H9 (cell line): ENCODE results near the gene TRIO. TPM values are rescaled to one million over a fixed set of nuclear protein-coding genes. Genes with fewer than 3 reads are reported as not detected.

ENCODE experiments used
- DNase-seq: peaks from one replicate; pipeline ENCODE4 v3.0.0-alpha.2; 2017
- H2AFZ ChIP-seq: one replicate; pipeline ENCODE4 v1.6.1; 2013; ENCODE audit warnings: mild to moderate bottlenecking, low read length, control low read depth, moderate library complexity
- H2AK5ac ChIP-seq: 2 replicates; pipeline ENCODE4 v1.6.1; 2013; ENCODE audit warnings: low read length, control low read depth, mixed read lengths; ENCODE audit not compliant: insufficient read length
- H2BK120ac ChIP-seq: one replicate; pipeline ENCODE4 v1.6.1; 2013; ENCODE audit warnings: low read depth, mild to moderate bottlenecking, low read length, control low read depth, inconsistent platforms; ENCODE audit not compliant: poor library complexity, severe bottlenecking
- H2BK12ac ChIP-seq: 2 replicates; pipeline ENCODE4 v1.6.1; 2013; ENCODE audit warnings: low read length, control low read depth, mixed read lengths, low read depth; ENCODE audit not compliant: insufficient read length
- H2BK15ac ChIP-seq: 2 replicates; pipeline ENCODE4 v1.6.1; 2013; ENCODE audit warnings: low read depth, low read length, control low read depth
- H2BK20ac ChIP-seq: one replicate; pipeline ENCODE4 v1.6.1; 2013; ENCODE audit warnings: low read depth, mild to moderate bottlenecking, low read length, control low read depth, inconsistent platforms; ENCODE audit not compliant: poor library complexity, severe bottlenecking
- H2BK5ac ChIP-seq: 2 replicates; pipeline ENCODE4 v1.6.1; 2013; ENCODE audit warnings: low read length, control low read depth, mixed read lengths; ENCODE audit not compliant: insufficient read length
- H3K14ac ChIP-seq: 2 replicates; pipeline ENCODE4 v1.6.1; 2013; ENCODE audit warnings: low read length, control low read depth; ENCODE audit not compliant: insufficient read depth
- H3K18ac ChIP-seq: 2 replicates; pipeline ENCODE4 v1.6.1; 2013; ENCODE audit warnings: low read depth, mild to moderate bottlenecking, mixed read lengths, low read length, control low read depth; ENCODE audit not compliant: insufficient read length
- H3K23ac ChIP-seq: 2 replicates; pipeline ENCODE4 v1.6.1; 2013; ENCODE audit warnings: low read length, control low read depth, mixed read lengths, low read depth; ENCODE audit not compliant: insufficient read length
- H3K23me2 ChIP-seq: 2 replicates; pipeline ENCODE4 v1.6.1; 2013; ENCODE audit warnings: low read depth, mild to moderate bottlenecking, mixed read lengths, low read length, control low read depth; ENCODE audit not compliant: insufficient read length, poor library complexity, severe bottlenecking
- H3K27ac ChIP-seq: 2 replicates; pipeline ENCODE4 v1.5.1; 2013; ENCODE audit warnings: low read length, control low read depth, mixed read lengths, low read depth; ENCODE audit not compliant: insufficient read length
- H3K27me3 ChIP-seq: 2 replicates; pipeline ENCODE4 v1.6.1; 2013; ENCODE audit warnings: low read length, control low read depth, inconsistent platforms; ENCODE audit not compliant: insufficient read depth
- H3K4ac ChIP-seq: 2 replicates; pipeline ENCODE4 v1.6.1; 2013; ENCODE audit warnings: low read depth, mild to moderate bottlenecking, control low read depth, inconsistent platforms, low read length, moderate library complexity
- H3K4me1 ChIP-seq: 2 replicates; pipeline ENCODE4 v1.6.1; 2013; ENCODE audit warnings: low read length, control low read depth, inconsistent platforms; ENCODE audit not compliant: insufficient read depth
- H3K4me2 ChIP-seq: 2 replicates; pipeline ENCODE4 v1.6.1; 2013; ENCODE audit warnings: low read length, control low read depth, mixed read lengths; ENCODE audit not compliant: insufficient read length, insufficient read depth
- H3K56ac ChIP-seq: 2 replicates; pipeline ENCODE4 v1.6.1; 2013; ENCODE audit warnings: low read depth, mild to moderate bottlenecking, mixed read lengths, low read length, control low read depth; ENCODE audit not compliant: insufficient read length
- H3K79me1 ChIP-seq: 2 replicates; pipeline ENCODE4 v1.6.1; 2013; ENCODE audit warnings: low read depth, mild to moderate bottlenecking, moderate library complexity, low read length, control low read depth, inconsistent platforms; ENCODE audit not compliant: insufficient read depth, poor library complexity, severe bottlenecking
- H3K79me2 ChIP-seq: 2 replicates; pipeline ENCODE4 v1.6.1; 2013; ENCODE audit warnings: low read length, control low read depth, inconsistent platforms; ENCODE audit not compliant: insufficient read depth
- H3K9ac ChIP-seq: 2 replicates; pipeline ENCODE4 v1.6.1; 2013; ENCODE audit warnings: low read length, control low read depth, mixed read lengths; ENCODE audit not compliant: insufficient read length; ENCODE audit errors: extremely low read depth
- H3K9me3 ChIP-seq: one replicate; pipeline ENCODE4 v1.6.1; 2013; ENCODE audit warnings: low read depth, low read length, inconsistent platforms; ENCODE audit not compliant: control insufficient read depth
- H3T11ph ChIP-seq: one replicate; pipeline ENCODE4 v1.6.1; 2013; ENCODE audit warnings: mild to moderate bottlenecking, low read length, control low read depth, inconsistent platforms
- H4K20me1 ChIP-seq: one replicate; pipeline ENCODE4 v1.6.1; 2013; ENCODE audit not compliant: control insufficient read depth, insufficient read length, insufficient read depth
- H4K5ac ChIP-seq: 2 replicates; pipeline ENCODE4 v1.6.1; 2013; ENCODE audit warnings: low read depth, mild to moderate bottlenecking, mixed read lengths, low read length, control low read depth; ENCODE audit not compliant: insufficient read length
- H4K8ac ChIP-seq: replicated peaks from 2 replicates; pipeline ENCODE4 v1.6.1; 2013; ENCODE audit warnings: low read length, control low read depth, mixed read lengths, low read depth; ENCODE audit not compliant: insufficient read length
- H4K91ac ChIP-seq: 2 replicates; pipeline ENCODE4 v1.6.1; 2013; ENCODE audit warnings: low read depth, mild to moderate bottlenecking, moderate library complexity, mixed read lengths, low read length, control low read depth; ENCODE audit not compliant: insufficient read length
- H3K27ac Mint-ChIP-seq, 3 experiments: 2 replicates in 2 of 3; 3 replicates in 1 of 3; pipeline ENCODE4 v1.8.0; 2020 to 2021; ENCODE audit warnings: mixed read lengths in 3 of 3, mild to moderate bottlenecking in 1 of 3, moderate library complexity in 1 of 3
- H3K27me3 Mint-ChIP-seq: 2 replicates; pipeline ENCODE4 v1.8.0; 2021; ENCODE audit warnings: low read depth, mild to moderate bottlenecking, moderate library complexity, mixed read lengths
- H3K36me3 Mint-ChIP-seq, 3 experiments: 2 replicates in 2 of 3; 3 replicates in 1 of 3; pipeline ENCODE4 v1.8.0; 2020 to 2021; ENCODE audit warnings: low read depth in 3 of 3, mixed read lengths in 3 of 3; ENCODE audit not compliant: insufficient read depth in 1 of 3
- H3K4me1 Mint-ChIP-seq, 2 experiments: 2 replicates each; pipeline ENCODE4 v1.8.0; 2020; ENCODE audit warnings: mixed read lengths in 2 of 2
- H3K4me3 Mint-ChIP-seq, 2 experiments: 2 replicates in 1 of 2; 3 replicates in 1 of 2; pipeline ENCODE4 v1.8.0; 2020 to 2021; ENCODE audit warnings: mild to moderate bottlenecking in 2 of 2, mixed read lengths in 2 of 2, moderate library complexity in 1 of 2
- H3K9me3 Mint-ChIP-seq, 2 experiments: 2 replicates in 1 of 2; 3 replicates in 1 of 2; pipeline ENCODE4 v1.8.0; 2020; ENCODE audit warnings: mild to moderate bottlenecking in 2 of 2, mixed read lengths in 2 of 2, moderate library complexity in 1 of 2
- WGBS: extraction: QIAGEN DNeasy Blood & Tissue Kit; methylation state at CpG from one replicate; pipeline ENCODE4 v1.1.7; 2013; ENCODE audit warnings: missing lambda C conversion rate, low lambda C conversion rate, mixed read lengths; ENCODE audit not compliant: insufficient read length; ENCODE audit errors: extremely low coverage; 5-methylcytosine and 5-hydroxymethylcytosine counted together
- total RNA-seq: library from RNA; stranded (reverse); gene quantifications from 2 replicates; pipeline ENCODE4 v1.2.1, GENCODE V29; 2021
- TF ChIP-seq, protein P1 (sequence below): fragments of 200-600 bp; sonication (generic); conservative IDR thresholded peaks from 3 replicates; pipeline ENCODE4 v1.8.0; 2021; ENCODE audit warnings: antibody characterized with exemption, mild to moderate bottlenecking

TRIO gene
- total RNA-seq, 1 experiment from 2014 or later, result 87.8 TPM

DNA sequence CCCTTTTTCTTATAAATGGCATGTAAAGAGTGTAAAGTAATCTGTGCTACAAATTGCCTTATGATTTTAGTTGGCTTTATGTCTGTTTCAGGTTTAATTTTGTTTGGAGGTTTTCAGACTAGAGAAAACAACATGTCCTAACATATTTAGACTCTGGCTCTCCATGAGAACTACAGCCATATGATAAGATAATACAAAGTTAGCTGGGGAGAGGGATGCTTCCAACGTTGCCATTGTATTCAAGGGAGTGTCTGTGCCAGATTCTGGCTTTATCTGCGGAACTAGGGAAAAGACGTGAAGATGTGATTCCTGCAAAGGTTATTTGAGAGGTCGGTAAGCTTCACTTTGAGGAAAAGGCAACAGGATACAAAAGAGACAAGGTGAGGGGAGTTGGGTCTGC lies 298.5 kb downstream of the TRIO start:
- no peak overlapping the region for H4K5ac ChIP-seq
- H3K79me1 ChIP-seq, result no peaks in the 10 kb centered on the region
- H3K4ac ChIP-seq, result no peak overlapping the region
- no peak overlapping the region for H3K27ac Mint-ChIP-seq
- no peaks in the 10 kb centered on the region for H3K27me3 ChIP-seq
- no peak for DNase-seq
- peaks cover 2 to 8% (median 6%) of the 10 kb centered on the region in 3 experiments; a peak in 5 of 7 replicates for H3K36me3 Mint-ChIP-seq
- no peaks in the 10 kb centered on the region for H4K20me1 ChIP-seq
- H3K14ac ChIP-seq, result no peak overlapping the region
- no peak overlapping the region for H3T11ph ChIP-seq
- H3K9me3 Mint-ChIP-seq, result no peaks in the 10 kb centered on the region
- H3K4me1 ChIP-seq, result peaks cover 6% of the 10 kb centered on the region; the same call in 1 of the 2 replicates
- no CpG with 5 or more reads among the region's 4 CpGs for WGBS
- H3K56ac ChIP-seq, result no peak overlapping the region
- H2BK5ac ChIP-seq, result no peak overlapping the region
- H3K23me2 ChIP-seq, result no peaks in the 10 kb centered on the region
- no peak overlapping the region for H3K23ac ChIP-seq
- TF ChIP-seq, protein P1, sequence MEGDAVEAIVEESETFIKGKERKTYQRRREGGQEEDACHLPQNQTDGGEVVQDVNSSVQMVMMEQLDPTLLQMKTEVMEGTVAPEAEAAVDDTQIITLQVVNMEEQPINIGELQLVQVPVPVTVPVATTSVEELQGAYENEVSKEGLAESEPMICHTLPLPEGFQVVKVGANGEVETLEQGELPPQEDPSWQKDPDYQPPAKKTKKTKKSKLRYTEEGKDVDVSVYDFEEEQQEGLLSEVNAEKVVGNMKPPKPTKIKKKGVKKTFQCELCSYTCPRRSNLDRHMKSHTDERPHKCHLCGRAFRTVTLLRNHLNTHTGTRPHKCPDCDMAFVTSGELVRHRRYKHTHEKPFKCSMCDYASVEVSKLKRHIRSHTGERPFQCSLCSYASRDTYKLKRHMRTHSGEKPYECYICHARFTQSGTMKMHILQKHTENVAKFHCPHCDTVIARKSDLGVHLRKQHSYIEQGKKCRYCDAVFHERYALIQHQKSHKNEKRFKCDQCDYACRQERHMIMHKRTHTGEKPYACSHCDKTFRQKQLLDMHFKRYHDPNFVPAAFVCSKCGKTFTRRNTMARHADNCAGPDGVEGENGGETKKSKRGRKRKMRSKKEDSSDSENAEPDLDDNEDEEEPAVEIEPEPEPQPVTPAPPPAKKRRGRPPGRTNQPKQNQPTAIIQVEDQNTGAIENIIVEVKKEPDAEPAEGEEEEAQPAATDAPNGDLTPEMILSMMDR, result no peak
- H3K9me3 ChIP-seq, result no peaks in the 10 kb centered on the region
- no peak overlapping the region for H3K9ac ChIP-seq
- H3K27me3 Mint-ChIP-seq, result no peaks in the 10 kb centered on the region
- H2BK15ac ChIP-seq, result no peak overlapping the region
- no peak overlapping the region for H2AK5ac ChIP-seq
- H3K27ac ChIP-seq, result no peak overlapping the region
- H2AFZ ChIP-seq, result no peak overlapping the region
- H3K79me2 ChIP-seq, result no peaks in the 10 kb centered on the region
- no peak overlapping the region for H3K4me2 ChIP-seq
- H3K4me3 Mint-ChIP-seq, result no peak overlapping the region
- H3K4me1 Mint-ChIP-seq, result peaks cover 18 to 19% of the 10 kb centered on the region in 2 experiments
- no peak overlapping the region for H2BK20ac ChIP-seq
- H4K8ac ChIP-seq, result no peak overlapping the region
- H4K91ac ChIP-seq, result no peak overlapping the region
- H3K18ac ChIP-seq, result no peak overlapping the region
- H2BK120ac ChIP-seq, result no peak overlapping the region
- H2BK12ac ChIP-seq, result no peak overlapping the region
